GM12878 (cell line): ENCODE measurements around the gene SLC39A2. TPM values are rescaled to one million over a fixed set of nuclear protein-coding genes. Genes with fewer than 3 reads are reported as not detected.

Source experiments
- ATAC-seq: fragments of 200-7000 bp; cut with Tn5 transposase; 3 replicates; pipeline ENCODE4 v1.9.1; 2020; ENCODE audit warnings: mild to moderate bottlenecking, moderate library complexity
- BruUV-seq: library from RNA; stranded (reverse); fragments of 400-500 nt; replicated peaks from 2 replicates; lab custom pipeline; 2021; lab: Mats Ljungman, UMichigan
- CTCF ChIA-PET: fragments of 300-600 bp; sonication (Branson Sonifier 250); formaldehyde crosslinking; extraction: SDS; loops from one replicate; lab custom pipeline; 2021; ENCODE audit warnings: inconsistent platforms; lab: Yijun Ruan, JAX
- POLR2A ChIA-PET: fragments of 350-600 bp; formaldehyde crosslinking; extraction: SDS; loops from one replicate; lab custom pipeline; 2021; ENCODE audit warnings: inconsistent platforms; lab: Charles Lee
- RAD21 ChIA-PET: fragments of 300-600 bp; sonication (Branson Sonifier 250); formaldehyde crosslinking; loops from one replicate; lab custom pipeline; 2023; ENCODE audit warnings: antibody characterized with exemption; ENCODE audit not compliant: unreplicated experiment; lab: Charles Lee
- SMC1A ChIA-PET: fragments of 300-600 bp; sonication (Branson Sonifier 250); formaldehyde crosslinking; loops from one replicate; lab custom pipeline; 2023; ENCODE audit not compliant: unreplicated experiment, uncharacterized antibody; lab: Charles Lee
- DNase-seq: peaks from one replicate; pipeline ENCODE4 v3.0.0-alpha.2; 2011; ENCODE audit warnings: low read depth, low spot score
- FAIRE-seq: peaks from 3 replicates; lab custom pipeline; 2011; peaks lifted over from hg19 to GRCh38; lab: Jason Lieb, UNC
- H2AFZ ChIP-seq: 2 replicates; pipeline ENCODE4 v1.6.0; 2011; ENCODE audit warnings: low read depth, low read length, control low read depth; ENCODE audit not compliant: control insufficient read depth
- H3K27ac ChIP-seq: 2 replicates; pipeline ENCODE4 v1.5.1; 2011; ENCODE audit warnings: control low read depth; ENCODE audit not compliant: control insufficient read depth, insufficient read depth
- H3K27me3 ChIP-seq, 2 experiments: replicated peaks in 1 of 2; 2 replicates each; pipeline versions ENCODE4 v1.6.0 to v1.6.1; 2011; ENCODE audit warnings: low read length in 1 of 2; ENCODE audit not compliant: control insufficient read depth in 2 of 2, insufficient read depth in 2 of 2
- H3K36me3 ChIP-seq, 2 experiments: 2 replicates each; pipeline ENCODE4 v1.5.1; 2011; ENCODE audit warnings: low read length in 1 of 2; ENCODE audit not compliant: control insufficient read depth in 2 of 2, insufficient read depth in 2 of 2
- H3K4me1 ChIP-seq: 2 replicates; pipeline ENCODE4 v1.6.1; 2011; ENCODE audit warnings: mild to moderate bottlenecking, low read length, moderate library complexity, mixed read lengths; ENCODE audit not compliant: control insufficient read depth, insufficient read depth
- H3K4me2 ChIP-seq: 2 replicates; pipeline ENCODE4 v1.6.0; 2011; ENCODE audit warnings: control low read depth; ENCODE audit not compliant: control insufficient read depth, insufficient read depth
- H3K4me3 ChIP-seq: fragments of 200-600 bp; sonication (generic); 2 replicates; pipeline ENCODE4 v1.5.1; 2016
- H3K79me2 ChIP-seq: 2 replicates; pipeline ENCODE4 v1.6.0; 2011; ENCODE audit warnings: low read length; ENCODE audit not compliant: control insufficient read depth, insufficient read depth
- H3K9ac ChIP-seq: 2 replicates; pipeline ENCODE4 v1.8.0; 2011; ENCODE audit warnings: low read length, control low read depth, mixed read lengths; ENCODE audit not compliant: control insufficient read depth, insufficient read depth
- H3K9me3 ChIP-seq: replicated peaks from 3 replicates; pipeline ENCODE4 v1.5.1; 2011; ENCODE audit warnings: mild to moderate bottlenecking, low read length; ENCODE audit not compliant: control insufficient read depth, insufficient read depth
- H4K20me1 ChIP-seq: 2 replicates; pipeline ENCODE4 v1.6.0; 2011; ENCODE audit not compliant: control insufficient read depth, insufficient read depth
- CHD1 ChIP-seq: IDR thresholded peaks from 2 replicates; pipeline ENCODE4 v1.6.1; 2012; ENCODE audit warnings: low read depth, low read length, improper control_type of control experiment
- CREM ChIP-seq: IDR thresholded peaks from 2 replicates; pipeline ENCODE4 v1.6.1; 2014; ENCODE audit warnings: antibody characterized with exemption, low read depth
- MYB ChIP-seq: fragments of 150-350 bp; IDR thresholded peaks from 2 replicates; pipeline ENCODE4 v1.6.1; 2014; ENCODE audit warnings: mild to moderate bottlenecking, low read depth, low read length, borderline replicate concordance
- NBN ChIP-seq: fragments of 450-650 bp; IDR thresholded peaks from 2 replicates; pipeline ENCODE4 v1.6.1; 2016
- POLR2AphosphoS2 ChIP-seq: IDR thresholded peaks from 2 replicates; pipeline ENCODE4 v1.6.1; 2011; ENCODE audit warnings: low read depth, mild to moderate bottlenecking, low read length, improper control_type of control experiment, moderate library complexity
- POLR2AphosphoS5 ChIP-seq: IDR thresholded peaks from 2 replicates; pipeline ENCODE4 v1.6.1; 2011; ENCODE audit warnings: mild to moderate bottlenecking, low read length, inconsistent platforms
- RFX5 ChIP-seq: IDR thresholded peaks from 2 replicates; pipeline ENCODE4 v1.6.1; 2011; ENCODE audit warnings: low read depth, low read length, improper control_type of control experiment
- SRF ChIP-seq, 2 experiments: IDR thresholded peaks; 2 replicates each; pipeline ENCODE4 v1.6.1; 2011; ENCODE audit warnings: low read depth in 2 of 2, low read length in 2 of 2, mild to moderate bottlenecking in 1 of 2, moderate library complexity in 1 of 2
- STAT1 ChIP-seq: fragments of 450-650 bp; conservative IDR thresholded peaks from 2 replicates; pipeline ENCODE4 v1.6.1; 2014; ENCODE audit warnings: antibody characterized with exemption, mild to moderate bottlenecking
- YY1 ChIP-seq: IDR thresholded peaks from 2 replicates; pipeline ENCODE4 v1.6.1; 2011; ENCODE audit warnings: low read depth, mild to moderate bottlenecking, low read length
- ZNF384 ChIP-seq: IDR thresholded peaks from 2 replicates; pipeline ENCODE4 v1.6.1; 2012; ENCODE audit warnings: low read depth, mild to moderate bottlenecking, low read length, improper control_type of control experiment, borderline replicate concordance
- ZSCAN29 ChIP-seq: fragments of 450-650 bp; IDR thresholded peaks from 2 replicates; pipeline ENCODE4 v1.6.1; 2017; ENCODE audit warnings: mild to moderate bottlenecking, moderate library complexity
- WGBS: methylation state at CpG from one replicate; pipeline ENCODE4 v1.1.6; 2016; ENCODE audit warnings: low lambda C conversion rate; ENCODE audit not compliant: insufficient replicate concordance, insufficient coverage; ENCODE audit errors: missing lambda C conversion rate; 5-methylcytosine and 5-hydroxymethylcytosine counted together
- in situ Hi-C: fragments of 300-500 bp; cut with MboI; formaldehyde crosslinking; loops from 9 replicates; pipeline ENCODE4 v1.14.3; 2018; ENCODE audit warnings: mixed read lengths
- intact Hi-C: fragments of 100-400 bp; cut with micrococcal nuclease; formaldehyde crosslinking; loops from one replicate; pipeline ENCODE4 v1.14.2; 2022; ENCODE audit not compliant: unreplicated experiment
- polyA plus RNA-seq, 11 experiments: library from polyadenylated mRNA; depleted of rRNA in 4 of 11; unstranded in 6 of 11; stranded (reverse) in 5 of 11; fragments of >200 nt; fragmentation: Nextera tagmentation in 4 of 11; fragmentation: Illumina TruSeq in 1 of 11; extraction: Ambion mirVana in 4 of 11; extraction: Trizol in 1 of 11; gene quantifications; 1 replicate in 1 of 11; 2 replicates in 10 of 11; pipeline versions ENCODE4 v1.2.1 to v1.2.3, GENCODE V29; 2011 to 2016; ENCODE audit warnings: inconsistent platforms in 2 of 11, missing spikeins in 2 of 11, low read depth in 1 of 11
- total RNA-seq, 4 experiments: library from RNA; depleted of rRNA in 3 of 4; stranded (reverse); fragments of >200 nt in 3 of 4; fragmentation: Illumina TruSeq in 1 of 4; extraction: Trizol in 1 of 4; gene quantifications; 2 replicates each; pipeline versions ENCODE4 v1.2.1 to v1.2.3, GENCODE V29; 2013 to 2021
- TF ChIP-seq, protein P1 (sequence below): fragments of 450-650 bp; conservative IDR thresholded peaks from 2 replicates; pipeline ENCODE4 v1.6.1; 2017; ENCODE audit warnings: mild to moderate bottlenecking, moderate library complexity
- TF ChIP-seq, protein P2 (sequence below): fragments of 450-650 bp; formaldehyde crosslinking; IDR thresholded peaks from 2 replicates; pipeline ENCODE4 v1.5.0; 2022; ENCODE audit warnings: mild to moderate bottlenecking, missing genetic modification characterization
- TF ChIP-seq, protein P3 (sequence below): fragments of 450-650 bp; IDR thresholded peaks from 2 replicates; pipeline ENCODE4 v1.6.1; 2017; ENCODE audit warnings: borderline replicate concordance

The SLC39A2 gene
- total and polyA plus RNA-seq, 10 of the 15 experiments (the other 5 are each of a cell fraction or from before 2014, with no cell fraction given), result 0.06 to 0.14 (median 0.11) TPM; not detected in 6

DNA sequence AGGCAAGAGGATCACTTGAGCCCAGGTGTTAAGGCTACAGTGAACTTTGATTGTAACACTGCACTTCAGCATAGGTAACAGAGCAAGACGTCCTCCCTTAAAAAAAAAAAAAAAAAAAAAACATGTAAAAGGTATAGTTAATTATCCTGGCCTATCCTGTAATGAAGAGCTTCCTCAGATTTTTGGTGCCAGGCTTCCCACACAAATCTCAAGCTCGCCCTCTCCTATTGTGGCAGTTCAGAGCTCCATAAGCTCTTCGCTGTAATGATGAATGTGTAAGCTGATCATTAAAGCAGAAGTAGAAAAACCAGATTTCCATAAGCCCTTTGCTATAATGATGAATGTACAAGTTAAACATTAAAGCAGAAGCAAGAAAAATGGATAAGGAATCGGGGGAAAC is 2.0 kb upstream of the SLC39A2 start:
- H3K27me3 ChIP-seq, result no peaks in the 10 kb centered on the region
- FAIRE-seq (no peak), ATAC-seq (no peak), DNase-seq (no peak)
- H3K9me3 ChIP-seq, result no peaks in the 10 kb centered on the region
- no peak overlapping the region for H3K9ac ChIP-seq
- SMC1A ChIA-PET, result interaction anchor here (0.6 kb wide), 1 partner anchor 251 kb away, joined by 4 read pairs; no protein-coding TSS in a partner anchor
- H4K20me1 ChIP-seq, result no peaks in the 10 kb centered on the region
- WGBS, result 76% methylated on average over 3 of the region's 4 CpGs
- H3K79me2 ChIP-seq, result no peaks in the 10 kb centered on the region
- intact Hi-C loops, result no loop called here
- BruUV-seq, result no TSS peak
- H3K36me3 ChIP-seq, result peaks cover 5 to 15% of the 10 kb centered on the region in 2 experiments
- POLR2A ChIA-PET, result interaction anchor here (0.6 kb wide), 1 partner anchor 23 kb away, joined by 5 read pairs; no protein-coding TSS in a partner anchor
- RAD21 ChIA-PET, result no interaction called here
- H3K4me3 ChIP-seq, result no peak overlapping the region
- H2AFZ ChIP-seq, result no peak overlapping the region
- H3K27ac ChIP-seq, result no peak overlapping the region
- H3K4me2 ChIP-seq, result no peak overlapping the region
- in situ Hi-C loops, result no loop called here
- CTCF ChIA-PET, result interaction anchor here (0.8 to 2.2 kb wide), 5 partner anchors 8 to 108 kb away, joined by 3 to 17 read pairs (median 3); no protein-coding TSS in a partner anchor
- no peaks in the 10 kb centered on the region for H3K4me1 ChIP-seq
- TF ChIP-seq YY1, result no peak
- no peak for TF ChIP-seq NBN
- TF ChIP-seq SRF (IDR thresholded peaks at IDR 0.05; ENCODE audit: low read depth in 2 of 2, low read length in 2 of 2), result no peak
- TF ChIP-seq CHD1, result no peak
- no peak for TF ChIP-seq RFX5
- TF ChIP-seq ZNF384, result no peak
- TF ChIP-seq, protein P1, sequence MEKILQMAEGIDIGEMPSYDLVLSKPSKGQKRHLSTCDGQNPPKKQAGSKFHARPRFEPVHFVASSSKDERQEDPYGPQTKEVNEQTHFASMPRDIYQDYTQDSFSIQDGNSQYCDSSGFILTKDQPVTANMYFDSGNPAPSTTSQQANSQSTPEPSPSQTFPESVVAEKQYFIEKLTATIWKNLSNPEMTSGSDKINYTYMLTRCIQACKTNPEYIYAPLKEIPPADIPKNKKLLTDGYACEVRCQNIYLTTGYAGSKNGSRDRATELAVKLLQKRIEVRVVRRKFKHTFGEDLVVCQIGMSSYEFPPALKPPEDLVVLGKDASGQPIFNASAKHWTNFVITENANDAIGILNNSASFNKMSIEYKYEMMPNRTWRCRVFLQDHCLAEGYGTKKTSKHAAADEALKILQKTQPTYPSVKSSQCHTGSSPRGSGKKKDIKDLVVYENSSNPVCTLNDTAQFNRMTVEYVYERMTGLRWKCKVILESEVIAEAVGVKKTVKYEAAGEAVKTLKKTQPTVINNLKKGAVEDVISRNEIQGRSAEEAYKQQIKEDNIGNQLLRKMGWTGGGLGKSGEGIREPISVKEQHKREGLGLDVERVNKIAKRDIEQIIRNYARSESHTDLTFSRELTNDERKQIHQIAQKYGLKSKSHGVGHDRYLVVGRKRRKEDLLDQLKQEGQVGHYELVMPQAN, result no peak
- TF ChIP-seq, protein P2, sequence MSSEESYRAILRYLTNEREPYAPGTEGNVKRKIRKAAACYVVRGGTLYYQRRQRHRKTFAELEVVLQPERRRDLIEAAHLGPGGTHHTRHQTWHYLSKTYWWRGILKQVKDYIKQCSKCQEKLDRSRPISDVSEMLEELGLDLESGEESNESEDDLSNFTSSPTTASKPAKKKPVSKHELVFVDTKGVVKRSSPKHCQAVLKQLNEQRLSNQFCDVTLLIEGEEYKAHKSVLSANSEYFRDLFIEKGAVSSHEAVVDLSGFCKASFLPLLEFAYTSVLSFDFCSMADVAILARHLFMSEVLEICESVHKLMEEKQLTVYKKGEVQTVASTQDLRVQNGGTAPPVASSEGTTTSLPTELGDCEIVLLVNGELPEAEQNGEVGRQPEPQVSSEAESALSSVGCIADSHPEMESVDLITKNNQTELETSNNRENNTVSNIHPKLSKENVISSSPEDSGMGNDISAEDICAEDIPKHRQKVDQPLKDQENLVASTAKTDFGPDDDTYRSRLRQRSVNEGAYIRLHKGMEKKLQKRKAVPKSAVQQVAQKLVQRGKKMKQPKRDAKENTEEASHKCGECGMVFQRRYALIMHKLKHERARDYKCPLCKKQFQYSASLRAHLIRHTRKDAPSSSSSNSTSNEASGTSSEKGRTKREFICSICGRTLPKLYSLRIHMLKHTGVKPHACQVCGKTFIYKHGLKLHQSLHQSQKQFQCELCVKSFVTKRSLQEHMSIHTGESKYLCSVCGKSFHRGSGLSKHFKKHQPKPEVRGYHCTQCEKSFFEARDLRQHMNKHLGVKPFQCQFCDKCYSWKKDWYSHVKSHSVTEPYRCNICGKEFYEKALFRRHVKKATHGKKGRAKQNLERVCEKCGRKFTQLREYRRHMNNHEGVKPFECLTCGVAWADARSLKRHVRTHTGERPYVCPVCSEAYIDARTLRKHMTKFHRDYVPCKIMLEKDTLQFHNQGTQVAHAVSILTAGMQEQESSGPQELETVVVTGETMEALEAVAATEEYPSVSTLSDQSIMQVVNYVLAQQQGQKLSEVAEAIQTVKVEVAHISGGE (CRISPR knock-in tag), result no peak
- TF ChIP-seq CREM, result no peak
- TF ChIP-seq, protein P3, sequence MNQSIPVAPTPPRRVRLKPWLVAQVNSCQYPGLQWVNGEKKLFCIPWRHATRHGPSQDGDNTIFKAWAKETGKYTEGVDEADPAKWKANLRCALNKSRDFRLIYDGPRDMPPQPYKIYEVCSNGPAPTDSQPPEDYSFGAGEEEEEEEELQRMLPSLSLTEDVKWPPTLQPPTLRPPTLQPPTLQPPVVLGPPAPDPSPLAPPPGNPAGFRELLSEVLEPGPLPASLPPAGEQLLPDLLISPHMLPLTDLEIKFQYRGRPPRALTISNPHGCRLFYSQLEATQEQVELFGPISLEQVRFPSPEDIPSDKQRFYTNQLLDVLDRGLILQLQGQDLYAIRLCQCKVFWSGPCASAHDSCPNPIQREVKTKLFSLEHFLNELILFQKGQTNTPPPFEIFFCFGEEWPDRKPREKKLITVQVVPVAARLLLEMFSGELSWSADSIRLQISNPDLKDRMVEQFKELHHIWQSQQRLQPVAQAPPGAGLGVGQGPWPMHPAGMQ, result no peak
- no peak for TF ChIP-seq MYB
- TF ChIP-seq ZSCAN29, result no peak
- TF ChIP-seq POLR2AphosphoS2, result no peak
- no peak for TF ChIP-seq POLR2AphosphoS5
- TF ChIP-seq STAT1, result no peak
